Brain pericyte (primary cell): ENCODE data around the gene WDR4.
"Not testable (repeated sequence)": the region's sequence is repeated elsewhere in the genome, so short reads cannot be mapped to it uniquely, and the experiment has no call there.

ENCODE experiments used
- DNase-seq: peaks from one replicate; pipeline ENCODE4 v3.0.0-alpha.2; 2012; ENCODE audit warnings: low read depth, low spot score

Gene WDR4

GRCh38 chr21:42839271-42840231, 39.8 kb downstream of the WDR4 start:
- no peak for DNase-seq

DNA sequence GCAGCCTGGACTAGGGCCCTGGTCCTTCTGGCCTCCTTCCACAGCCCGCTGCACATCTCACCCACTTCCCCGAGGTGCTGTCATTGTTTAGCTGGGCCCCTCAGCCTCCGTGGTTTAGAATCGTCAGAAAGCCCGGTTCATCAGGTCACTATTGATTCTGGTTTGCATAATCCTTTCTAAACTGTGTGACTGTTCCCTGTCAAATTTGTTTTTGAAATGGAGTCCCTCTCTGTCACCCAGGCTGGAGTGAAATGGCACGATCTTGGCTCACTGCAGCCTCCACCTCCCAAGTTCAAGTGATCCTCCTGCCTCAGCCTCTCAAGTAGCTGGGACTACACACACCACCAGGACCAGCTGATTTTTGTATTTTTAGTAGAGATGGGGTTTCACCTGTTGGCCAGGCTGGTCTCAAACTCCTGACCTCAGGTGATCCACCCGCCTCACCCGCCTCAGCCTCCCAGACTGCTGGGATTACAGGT, 41.1 kb downstream of the WDR4 start:
- not testable (repeated sequence) for DNase-seq

DNA sequence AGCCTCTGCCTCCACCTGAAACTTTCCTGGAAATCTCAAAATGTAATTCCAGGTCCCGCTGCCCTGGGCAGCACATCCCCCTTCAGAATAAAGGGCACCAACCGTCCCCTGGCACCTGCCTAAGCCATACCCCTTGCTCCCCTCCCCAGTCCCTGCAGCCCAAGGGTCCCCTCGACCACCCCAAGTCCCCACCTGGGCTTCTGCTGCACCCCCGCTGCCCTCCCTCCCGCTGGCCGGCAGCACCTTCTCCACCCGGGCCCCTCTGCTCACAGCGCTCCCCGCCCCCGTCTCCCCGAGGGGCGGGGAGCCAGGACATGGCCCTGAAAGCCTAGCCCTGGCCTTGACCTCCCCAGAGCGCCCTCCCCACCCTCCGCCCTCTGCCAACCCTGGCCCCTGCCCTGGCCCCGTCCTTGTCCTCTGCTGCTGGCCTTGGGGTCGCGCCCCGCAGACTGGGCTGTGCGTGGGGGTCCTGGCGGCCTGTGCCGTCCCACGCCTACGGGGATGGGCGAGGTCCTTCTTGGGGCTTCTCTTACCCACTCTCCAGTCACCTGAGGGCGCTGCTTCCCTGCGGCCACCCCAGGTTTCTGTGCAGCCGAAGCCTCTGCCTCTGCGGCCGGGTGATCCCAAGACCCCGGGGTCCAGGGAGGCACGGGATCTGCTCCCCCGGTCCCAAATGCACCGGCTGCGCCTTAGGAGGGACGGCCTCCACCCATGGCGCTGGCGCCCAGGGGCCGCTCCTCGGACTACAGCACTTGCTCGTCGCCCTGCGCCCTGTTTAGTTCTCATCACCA, 41.7 kb downstream of the WDR4 start:
- no peak for DNase-seq

DNA sequence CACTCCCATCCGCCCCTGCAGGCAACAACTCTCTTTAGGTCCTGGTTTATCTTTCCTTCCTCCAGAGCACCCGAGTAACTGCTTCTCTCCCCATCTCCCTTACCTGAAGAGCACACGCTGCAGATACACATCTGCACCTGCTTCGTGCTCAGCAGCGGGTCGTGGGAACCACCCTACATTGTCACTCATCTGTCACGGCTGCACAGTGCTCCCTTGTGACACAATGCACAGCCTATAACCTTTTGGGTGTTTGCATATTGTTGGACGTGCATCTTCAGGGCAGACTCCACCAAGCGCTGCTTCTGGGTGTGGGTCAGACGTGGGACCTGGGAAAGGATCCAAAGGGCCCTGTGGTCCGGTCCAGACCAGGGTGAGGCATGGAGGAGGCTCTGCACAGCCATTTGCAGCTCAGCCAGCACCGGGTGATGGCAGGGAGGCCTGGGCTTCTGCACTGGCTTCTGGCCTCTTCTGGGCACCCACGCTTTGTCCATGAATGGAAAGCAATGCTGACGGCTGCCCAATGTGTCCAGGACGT, 42.5 kb downstream of the WDR4 start:
- no peak for DNase-seq

DNA sequence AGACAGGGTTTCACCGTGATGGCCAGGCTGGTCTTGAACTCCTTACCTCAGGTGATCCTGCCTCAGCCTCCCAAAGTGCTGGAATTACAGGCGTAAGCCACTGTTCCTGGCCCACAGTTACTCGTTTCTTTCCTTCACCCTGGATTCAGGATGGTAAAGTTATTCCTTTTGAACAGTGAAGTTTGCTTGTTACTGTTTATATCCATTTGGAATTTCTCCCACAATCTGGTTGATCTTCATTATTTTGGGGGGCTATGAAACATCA, 43.0 kb downstream of the WDR4 start:
- no peak for DNase-seq

DNA sequence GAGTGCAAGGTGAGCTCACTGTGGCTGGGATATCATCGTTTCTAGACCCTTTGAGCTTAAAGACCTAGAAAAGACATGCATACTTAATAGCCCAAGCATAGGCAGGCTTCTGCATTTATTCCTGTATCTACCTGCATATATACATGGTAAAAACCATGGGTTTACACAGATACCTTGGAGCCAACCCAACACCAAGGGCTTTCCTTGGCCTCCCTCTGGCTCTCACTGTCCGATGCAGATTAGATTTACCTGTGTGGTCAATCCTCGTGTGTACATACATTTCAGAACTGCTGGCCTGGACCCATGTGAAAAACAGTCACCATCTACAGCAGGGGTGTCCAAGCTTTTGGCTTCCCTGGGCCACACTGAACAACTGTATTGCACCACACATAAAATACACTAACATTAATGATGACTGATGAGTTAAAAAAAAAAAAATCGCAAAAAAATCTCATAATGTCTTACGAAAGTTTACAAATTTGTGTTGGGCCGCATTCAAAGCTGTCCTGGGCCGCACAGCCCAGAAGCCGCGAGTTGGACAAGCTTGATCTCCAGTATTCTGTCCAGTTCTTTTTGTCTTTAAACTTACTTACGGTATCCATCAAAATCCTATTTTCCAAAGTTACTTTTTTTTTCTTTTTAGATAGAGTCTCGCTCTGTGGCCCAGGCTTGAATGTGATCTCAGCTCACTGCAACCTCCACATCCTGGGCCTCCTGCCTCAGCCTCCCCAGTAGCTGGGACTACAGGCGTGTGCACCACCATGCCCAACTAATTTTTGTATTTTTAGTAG, 43.5 kb downstream of the WDR4 start:
- DNase-seq, result no peak

DNA sequence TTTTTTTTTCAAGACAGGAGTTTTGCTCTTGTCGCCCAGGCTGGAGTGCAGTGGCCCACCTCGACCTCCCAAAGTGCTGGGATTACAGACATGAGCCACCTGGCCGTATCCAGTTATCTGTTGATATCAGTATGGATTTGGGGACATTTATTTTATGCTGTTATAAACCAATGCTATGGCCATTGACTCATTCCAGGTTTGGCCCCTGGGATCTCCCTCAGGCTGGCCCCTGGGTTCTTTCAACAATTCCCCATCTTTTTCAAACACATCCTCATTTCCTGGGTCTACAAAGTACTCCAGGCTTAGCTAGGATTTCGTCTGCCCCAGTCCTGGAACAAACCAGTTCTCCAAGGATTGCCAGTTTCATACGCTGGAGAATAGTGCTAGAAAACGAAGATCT, 44.1 kb downstream of the WDR4 start:
- DNase-seq, result no peak

DNA sequence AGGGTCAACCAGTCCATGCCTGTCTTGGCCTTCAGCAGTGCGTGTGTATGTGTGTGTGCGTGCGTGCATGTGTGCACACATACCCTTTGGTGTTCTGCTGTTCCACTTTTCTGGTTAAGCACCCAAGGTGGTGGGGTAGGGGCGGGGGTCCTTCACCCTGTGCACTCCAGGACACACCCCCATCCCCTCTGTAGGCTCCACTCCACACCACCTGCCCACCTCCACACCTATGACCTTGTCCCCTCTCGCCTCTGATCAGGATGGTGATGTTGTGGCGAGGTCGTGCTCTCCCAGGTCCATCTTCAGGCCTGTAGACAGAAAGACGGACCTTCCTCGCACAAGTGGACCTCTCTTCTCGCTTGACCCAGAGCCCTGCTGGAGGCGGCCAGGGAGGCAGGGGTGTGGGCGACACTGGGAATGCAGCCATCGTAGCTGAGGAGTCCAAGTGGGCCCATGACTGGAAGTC, 44.6 kb downstream of the WDR4 start:
- DNase-seq, result no peak

- DNase-seq, result no peak
These were observed 45.2 kb downstream of the WDR4 start for GRCh38 chr21:42833859-42834725.

DNA sequence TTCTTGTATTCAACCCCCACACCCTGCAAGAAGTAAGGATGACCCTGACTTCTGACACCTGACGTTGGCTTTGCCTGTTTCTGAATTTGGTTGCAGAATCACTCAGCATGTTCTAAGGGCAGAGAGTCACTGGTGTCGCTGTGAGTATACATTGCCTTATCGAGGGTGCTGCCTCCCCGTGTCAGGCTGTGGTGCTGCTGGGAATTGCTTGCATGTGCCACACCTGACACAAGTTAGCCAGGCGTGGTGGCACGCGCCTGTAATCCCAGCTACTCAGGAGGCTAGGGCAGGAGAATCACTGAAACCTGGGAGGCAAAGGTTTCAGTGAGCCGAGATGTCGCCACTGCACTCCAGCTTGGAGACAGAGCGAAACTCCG, 45.9 kb downstream of the WDR4 start:
- no peak for DNase-seq

DNA sequence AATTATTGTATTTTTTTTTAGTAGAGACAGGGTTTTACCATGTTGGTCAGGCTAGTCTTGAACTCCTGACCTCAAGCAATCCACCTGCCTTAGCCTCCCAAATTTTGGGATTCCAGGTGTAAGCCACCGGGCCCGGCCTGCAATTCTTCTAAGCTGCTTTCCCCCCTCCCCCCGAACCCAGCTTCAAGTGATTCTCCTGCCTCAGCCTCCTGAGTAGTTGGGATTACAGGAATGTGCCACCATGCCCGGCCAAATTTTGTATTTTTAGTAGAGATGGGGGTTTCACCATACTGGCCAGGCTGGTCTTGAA, 47.1 kb downstream of the WDR4 start:
- not testable (repeated sequence) for DNase-seq

GRCh38 chr21:42830456-42831455, 48.6 kb downstream of the WDR4 start:
- DNase-seq, result no peak

DNA sequence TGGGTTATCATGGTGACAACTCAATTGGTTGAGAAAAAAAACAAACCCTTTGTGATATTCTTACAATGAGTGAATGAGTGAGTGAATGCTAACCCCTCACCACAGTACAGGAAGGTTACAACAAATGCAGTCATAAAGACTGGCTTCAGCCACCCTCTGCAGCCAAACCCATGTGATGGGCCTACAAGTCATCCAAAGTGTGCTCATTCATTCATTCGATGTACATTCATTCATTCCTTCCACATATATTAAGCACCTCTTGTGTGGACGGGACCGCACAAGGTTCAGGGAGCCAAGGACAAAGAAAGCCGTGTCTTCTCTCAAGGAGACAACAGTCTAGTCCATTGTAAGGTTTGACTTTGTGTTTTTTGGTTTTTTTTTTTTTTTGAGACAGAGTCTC, 49.4 kb downstream of the WDR4 start:
- no peak for DNase-seq

- no peak for DNase-seq
These were observed 49.9 kb downstream of the WDR4 start for GRCh38 chr21:42829417-42829816.

GRCh38 chr21:42827588-42827987, 51.8 kb downstream of the WDR4 start:
- DNase-seq, result no peak

DNA sequence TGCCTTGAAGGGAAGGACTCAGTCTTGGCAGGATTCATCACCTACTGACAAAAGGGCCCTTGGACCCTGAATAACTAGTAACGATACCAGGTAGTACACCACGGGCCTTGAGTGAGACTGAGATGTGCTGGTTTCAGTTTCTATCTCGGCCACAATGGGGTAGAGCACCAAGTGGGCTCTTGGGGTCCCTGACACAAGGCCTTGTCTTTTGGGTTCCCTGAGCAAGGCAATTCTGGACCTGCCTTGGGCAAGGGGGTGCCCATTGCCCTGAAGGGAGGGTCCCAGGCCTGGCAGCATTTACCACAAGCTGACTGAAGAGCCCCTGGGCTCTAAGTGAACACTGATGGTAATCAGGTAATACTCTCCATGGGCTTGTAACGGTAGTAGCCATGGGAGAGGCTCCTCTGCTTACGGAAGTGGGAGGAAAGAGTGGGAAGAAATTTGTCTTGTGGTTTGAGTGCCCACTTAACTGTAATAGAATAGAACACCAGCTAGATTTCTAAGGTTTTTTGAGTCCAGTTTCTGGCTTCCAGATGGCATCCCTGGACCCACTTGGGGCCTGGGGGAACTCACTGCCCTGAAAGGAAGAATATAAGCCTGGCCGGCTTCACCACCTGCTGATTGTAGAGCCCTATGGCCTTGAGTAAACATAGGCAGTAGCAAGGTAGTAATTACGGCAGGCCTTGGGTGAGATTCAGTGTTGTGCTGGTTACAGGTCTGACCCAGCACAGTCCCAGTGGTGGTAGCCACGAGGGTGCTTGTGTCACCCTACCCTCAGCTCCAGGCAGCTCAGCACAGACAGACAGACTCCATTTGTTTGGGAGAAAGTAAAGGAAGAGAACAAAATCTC, 58.5 kb downstream of the WDR4 start:
- no peak for DNase-seq

GRCh38 chr21:42819861-42820615, 59.3 kb downstream of the WDR4 start:
- DNase-seq, result no peak

GRCh38 chr21:42818328-42818749, 61.0 kb downstream of the WDR4 start:
- DNase-seq, result no peak
